Kasumi-1 (cell line): Measurements from ENCODE around the gene SLC4A4.

Source experiments
- DNase-seq, 2 experiments: peaks; one replicate each; lab custom pipeline; 2025; lab: John Stamatoyannopoulos, UW

SLC4A4 gene

GRCh38 chr4:71604785-71605184 lies 266.0 kb downstream of the SLC4A4 start:
- DNase-seq = no peak

- DNase-seq = no peak
These were observed 268.3 kb downstream of the SLC4A4 start for GRCh38 chr4:71607109-71607508.

- peak; percentile 23 to 57 for DNase-seq
These were observed 269.2 kb downstream of the SLC4A4 start for GRCh38 chr4:71607780-71608677.

GRCh38 chr4:71608678-71609071 lies 269.9 kb downstream of the SLC4A4 start:
- DNase-seq = no peak

GRCh38 chr4:71609167-71609566 lies 270.3 kb downstream of the SLC4A4 start:
- DNase-seq = no peak

GRCh38 chr4:71609651-71610050 lies 270.8 kb downstream of the SLC4A4 start:
- DNase-seq = no peak

- DNase-seq = no peak
These were observed 275.8 kb downstream of the SLC4A4 start for GRCh38 chr4:71614621-71615020.

- DNase-seq = no peak
These were observed 277.5 kb downstream of the SLC4A4 start for GRCh38 chr4:71616168-71616811.
